B cell (primary cell): ENCODE data around the gene PPP1R14C.

Experiments used
- EZH2 ChIP-seq: IDR thresholded peaks from 2 replicates; pipeline ENCODE4 v1.6.1; 2012; ENCODE audit warnings: borderline replicate concordance, low read depth, mild to moderate bottlenecking, moderate library complexity, low read length; ENCODE audit not compliant: insufficient read depth, poor library complexity, severe bottlenecking
- TF ChIP-seq, protein P1 (sequence below): fragments of 200-600 bp; IDR thresholded peaks from one replicate; pipeline ENCODE4 v1.8.0; 2022; ENCODE audit warnings: antibody characterized with exemption, mild to moderate bottlenecking

DNA sequence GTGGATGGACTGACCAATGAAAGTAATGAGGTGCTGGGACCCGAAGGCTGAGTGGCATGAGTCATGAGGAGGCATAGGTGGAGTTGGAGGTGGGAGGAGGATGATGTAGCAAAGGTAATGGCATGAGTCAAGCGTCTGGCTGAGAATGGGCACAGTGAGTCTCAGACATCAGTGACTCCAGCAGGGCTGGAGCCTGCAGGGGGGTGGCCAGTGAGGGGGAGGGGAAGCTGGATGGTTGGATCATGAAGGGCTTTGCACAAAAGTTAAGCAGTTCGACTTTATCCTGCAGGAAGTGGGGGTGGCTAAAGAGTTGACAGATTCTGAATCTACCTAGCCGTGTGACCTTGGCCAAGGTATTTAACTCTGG is 127.0 kb downstream of the PPP1R14C start:
- TF ChIP-seq, protein P1, sequence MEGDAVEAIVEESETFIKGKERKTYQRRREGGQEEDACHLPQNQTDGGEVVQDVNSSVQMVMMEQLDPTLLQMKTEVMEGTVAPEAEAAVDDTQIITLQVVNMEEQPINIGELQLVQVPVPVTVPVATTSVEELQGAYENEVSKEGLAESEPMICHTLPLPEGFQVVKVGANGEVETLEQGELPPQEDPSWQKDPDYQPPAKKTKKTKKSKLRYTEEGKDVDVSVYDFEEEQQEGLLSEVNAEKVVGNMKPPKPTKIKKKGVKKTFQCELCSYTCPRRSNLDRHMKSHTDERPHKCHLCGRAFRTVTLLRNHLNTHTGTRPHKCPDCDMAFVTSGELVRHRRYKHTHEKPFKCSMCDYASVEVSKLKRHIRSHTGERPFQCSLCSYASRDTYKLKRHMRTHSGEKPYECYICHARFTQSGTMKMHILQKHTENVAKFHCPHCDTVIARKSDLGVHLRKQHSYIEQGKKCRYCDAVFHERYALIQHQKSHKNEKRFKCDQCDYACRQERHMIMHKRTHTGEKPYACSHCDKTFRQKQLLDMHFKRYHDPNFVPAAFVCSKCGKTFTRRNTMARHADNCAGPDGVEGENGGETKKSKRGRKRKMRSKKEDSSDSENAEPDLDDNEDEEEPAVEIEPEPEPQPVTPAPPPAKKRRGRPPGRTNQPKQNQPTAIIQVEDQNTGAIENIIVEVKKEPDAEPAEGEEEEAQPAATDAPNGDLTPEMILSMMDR, result no peak
- TF ChIP-seq EZH2, result no peak
